ENCODE data around the gene TCEANC2. TPM values are rescaled to one million over a fixed set of nuclear protein-coding genes. Genes with fewer than 3 reads are reported as not detected.
"Not testable (repeated sequence)": the region's sequence is repeated elsewhere in the genome, so short reads cannot be mapped to it uniquely, and the experiment has no call there.

Gene TCEANC2
- 1 to 10 TPM; 7.2 to 10.0 (median 9.2) TPM for polyA plus RNA-seq (ENCODE audit: insufficient read length in 3 of 3)
- long read RNA-seq, donor 1, full-length matches to known transcripts, result 9 of 9 reads
- long read RNA-seq, donor 1, partial matches to known transcripts, result 0 of 9 reads
- long read RNA-seq, donor 1, other reads (novel, unspliced or antisense), result 0 of 9 reads
- long read RNA-seq, donor 2, full-length matches to known transcripts, result 7 of 7 reads
- long read RNA-seq, donor 2, partial matches to known transcripts, result 0 of 7 reads
- long read RNA-seq, donor 2, other reads (novel, unspliced or antisense), result 0 of 7 reads
- long read RNA-seq, donor 3, full-length matches to known transcripts, result 6 of 6 reads
- long read RNA-seq, donor 3, partial matches to known transcripts, result 0 of 6 reads
- long read RNA-seq, donor 3, other reads (novel, unspliced or antisense), result 0 of 6 reads
- long read RNA-seq, donor 4, full-length matches to known transcripts, result 10 of 10 reads
- long read RNA-seq, donor 4, partial matches to known transcripts, result 0 of 10 reads
- long read RNA-seq, donor 4, other reads (novel, unspliced or antisense), result 0 of 10 reads
- long read RNA-seq, donor 5, full-length matches to known transcripts, result 4 of 105 reads
- long read RNA-seq, donor 5, partial matches to known transcripts, result 50 of 105 reads
- long read RNA-seq, donor 5, other reads (novel, unspliced or antisense), result 51 of 105 reads
- long read RNA-seq, donor 6, full-length matches to known transcripts, result 11 of 11 reads
- long read RNA-seq, donor 6, partial matches to known transcripts, result 0 of 11 reads
- long read RNA-seq, donor 6, other reads (novel, unspliced or antisense), result 0 of 11 reads
- long read RNA-seq, donor 7, full-length matches to known transcripts, result 10 of 26 reads
- long read RNA-seq, donor 7, partial matches to known transcripts, result 16 of 26 reads
- long read RNA-seq, donor 7, other reads (novel, unspliced or antisense), result 0 of 26 reads
- long read RNA-seq, donor 8, full-length matches to known transcripts, result 3 of 37 reads
- long read RNA-seq, donor 8, partial matches to known transcripts, result 34 of 37 reads
- long read RNA-seq, donor 8, other reads (novel, unspliced or antisense), result 0 of 37 reads
- long read RNA-seq, donor 9, full-length matches to known transcripts, result 6 of 6 reads
- long read RNA-seq, donor 9, partial matches to known transcripts, result 0 of 6 reads
- long read RNA-seq, donor 9, other reads (novel, unspliced or antisense), result 0 of 6 reads
- long read RNA-seq, donor 10, full-length matches to known transcripts, result 12 of 55 reads
- long read RNA-seq, donor 10, partial matches to known transcripts, result 38 of 55 reads
- long read RNA-seq, donor 10, other reads (novel, unspliced or antisense), result 5 of 55 reads
- long read RNA-seq, donor 11, partial matches to known transcripts, result 0 of 2 reads
- long read RNA-seq, donor 11, other reads (novel, unspliced or antisense), result 0 of 2 reads
- long read RNA-seq, donor 12, full-length matches to known transcripts, result 17 of 17 reads
- long read RNA-seq, donor 12, partial matches to known transcripts, result 0 of 17 reads
- long read RNA-seq, donor 12, other reads (novel, unspliced or antisense), result 0 of 17 reads
- long read RNA-seq, donor 13, transcript TCEANC2-203 (1 exons, 1,783 nt), result major isoform, 8 of 31 reads
- long read RNA-seq, donor 13, partial matches to known transcripts, result 23 of 31 reads
- long read RNA-seq, donor 13, other reads (novel, unspliced or antisense), result 0 of 31 reads
- long read RNA-seq, donor 14, result 0 reads
- long read RNA-seq, donor 15, full-length matches to known transcripts, result 14 of 14 reads
- long read RNA-seq, donor 15, partial matches to known transcripts, result 0 of 14 reads
- long read RNA-seq, donor 15, other reads (novel, unspliced or antisense), result 0 of 14 reads
- long read RNA-seq, donor 16, full-length matches to known transcripts, result 8 of 8 reads
- long read RNA-seq, donor 16, partial matches to known transcripts, result 0 of 8 reads
- long read RNA-seq, donor 16, other reads (novel, unspliced or antisense), result 0 of 8 reads

GRCh38 chr1:54052934-54053744 lies at the start of gene TCEANC2, which contains the start of gene TMEM59:
TSS of gene TCEANC2 (plus strand) at chr1:54053608. CDS start at chr1:54054423, 815 bp downstream.
TSS of gene TMEM59 (minus strand) at chr1:54053204. CDS start at chr1:54053188, 16 bp downstream.
- DNase-seq, result peak; percentile 99

- not testable (repeated sequence) for DNase-seq
Observed at GRCh38 chr1:54003750-54004480, 49.5 kb upstream of the TCEANC2 start.

GRCh38 chr1:54004481-54005049 lies 48.8 kb upstream of the TCEANC2 start:
- DNase-seq, result no peak

- no peak for DNase-seq
Observed at GRCh38 chr1:54006508-54006907, 46.9 kb upstream of the TCEANC2 start.

- DNase-seq, result no peak
Observed at GRCh38 chr1:54007613-54008012, 45.8 kb upstream of the TCEANC2 start.

GRCh38 chr1:54008876-54009275 lies 44.5 kb upstream of the TCEANC2 start:
- no peak for DNase-seq

GRCh38 chr1:54009406-54009805 lies 44.0 kb upstream of the TCEANC2 start:
- DNase-seq, result no peak

- DNase-seq, result no peak
Observed at GRCh38 chr1:54010415-54011117, 42.8 kb upstream of the TCEANC2 start.

GRCh38 chr1:54011316-54012007 lies 41.9 kb upstream of the TCEANC2 start:
- DNase-seq, result no peak

- DNase-seq, result no peak
Observed at GRCh38 chr1:54012008-54012325, 41.4 kb upstream of the TCEANC2 start.

GRCh38 chr1:54012863-54013262 lies 40.5 kb upstream of the TCEANC2 start:
- DNase-seq, result no peak

GRCh38 chr1:54013393-54014008 lies 39.9 kb upstream of the TCEANC2 start:
- no peak for DNase-seq

- no peak for DNase-seq
Observed at GRCh38 chr1:54014009-54014629, 39.3 kb upstream of the TCEANC2 start.

GRCh38 chr1:54016343-54017282 lies 36.8 kb upstream of the TCEANC2 start:
- DNase-seq, result no peak

GRCh38 chr1:54017979-54018378 lies 35.4 kb upstream of the TCEANC2 start, which contains the start of gene LDLRAD1:
TSS of gene LDLRAD1 (minus strand) at chr1:54018186. CDS start at chr1:54018112, 74 bp downstream.
- DNase-seq, result no peak
